DND-41 (cell line): ENCODE measurements around the gene FGB.

Experiments
- CTCF ChIP-seq: IDR thresholded peaks from 2 replicates; pipeline ENCODE4 v1.5.1; 2012; ENCODE audit warnings: borderline replicate concordance, low read length, moderate library complexity, mild to moderate bottlenecking; ENCODE audit not compliant: poor library complexity, severe bottlenecking; ENCODE audit errors: extremely low read depth
- EZH2 ChIP-seq: IDR thresholded peaks from 3 replicates; pipeline ENCODE4 v1.6.1; 2012; ENCODE audit warnings: borderline replicate concordance, low read depth, mild to moderate bottlenecking, moderate library complexity, low read length, inconsistent platforms; ENCODE audit not compliant: severe bottlenecking

- TF ChIP-seq CTCF = no peak
- no peak for TF ChIP-seq EZH2
Observed at GRCh38 chr4:154542271-154542879, 20.4 kb upstream of the FGB start.
